ENCODE measurements around the gene PRDM5. TPM values are rescaled to one million over a fixed set of nuclear protein-coding genes. Genes with fewer than 3 reads are reported as not detected.

PRDM5 gene
- total RNA-seq, 1 donor from 2014 or later, result 14.8 TPM

- no peak for DNase-seq
- intact Hi-C loops (cut with DNase I), result no loop called here
- no peak overlapping the region for H3K27ac ChIP-seq
- H3K27me3 ChIP-seq (ENCODE audit: low read depth), result no peaks in the 10 kb centered on the region
- no peak for TF ChIP-seq CTCF (IDR thresholded peaks at IDR 0.05)
- no peak overlapping the region for H3K4me3 ChIP-seq
- no peaks in the 10 kb centered on the region for H3K36me3 ChIP-seq
- H3K4me1 ChIP-seq, result no peaks in the 10 kb centered on the region
- H3K9me3 ChIP-seq, result peaks cover 6% of the 10 kb centered on the region
- ATAC-seq, result no peak
These were observed 251.0 kb downstream of the PRDM5 start for GRCh38 chr4:120671538-120671937.

DNA sequence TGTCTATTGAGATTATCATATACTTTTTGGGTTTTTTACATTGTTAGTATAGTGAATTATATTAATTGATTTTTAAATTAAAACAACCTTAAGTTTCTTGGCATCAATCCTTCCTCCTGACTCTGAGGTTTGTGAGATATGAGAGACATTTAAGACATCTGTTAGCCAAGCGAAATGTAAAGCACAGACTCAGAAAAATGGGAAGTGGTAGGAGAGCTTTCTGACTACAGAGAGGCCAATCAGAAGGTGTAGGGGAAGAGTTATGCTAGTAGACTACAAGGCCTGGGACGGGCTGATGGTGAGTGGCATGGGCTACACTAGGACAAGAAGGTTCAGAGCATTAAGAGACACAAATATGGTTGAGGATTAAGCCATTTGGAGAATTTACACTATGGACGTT is 255.4 kb downstream of the PRDM5 start:
- Histone ChIP-seq H3K9me3 (no peaks in the 10 kb centered on the region), H3K4me3 (no peak overlapping the region), H3K36me3 (no peaks in the 10 kb centered on the region), H3K4me1 (no peaks in the 10 kb centered on the region), H3K27ac (no peak overlapping the region), H3K27me3 (ENCODE audit: low read depth) (no peaks in the 10 kb centered on the region)
- ATAC-seq (no peak), DNase-seq (no peak)
- intact Hi-C loops (cut with DNase I), result no loop called here
- TF ChIP-seq CTCF (IDR thresholded peaks at IDR 0.05), result no peak

- Histone ChIP-seq H3K27me3 (ENCODE audit: low read depth) (no peaks in the 10 kb centered on the region), H3K27ac (no peak overlapping the region), H3K9me3 (no peaks in the 10 kb centered on the region), H3K4me1 (no peaks in the 10 kb centered on the region), H3K4me3 (no peak overlapping the region), H3K36me3 (no peaks in the 10 kb centered on the region)
- no peak for TF ChIP-seq CTCF (IDR thresholded peaks at IDR 0.05)
- intact Hi-C loops (cut with DNase I), result no loop called here
- ATAC-seq, result no peak
- DNase-seq, result no peak
These were observed 257.7 kb downstream of the PRDM5 start for GRCh38 chr4:120664851-120665250.

- ATAC-seq, result no peak
- DNase-seq, result no peak
- Histone ChIP-seq H3K36me3 (no peaks in the 10 kb centered on the region), H3K27ac (no peak overlapping the region), H3K27me3 (ENCODE audit: low read depth) (no peaks in the 10 kb centered on the region), H3K9me3 (no peaks in the 10 kb centered on the region), H3K4me1 (no peaks in the 10 kb centered on the region), H3K4me3 (no peak overlapping the region)
- no peak for TF ChIP-seq CTCF (IDR thresholded peaks at IDR 0.05)
- intact Hi-C loops (cut with DNase I), result no loop called here
These were observed 262.8 kb downstream of the PRDM5 start for GRCh38 chr4:120659616-120660170.

DNA sequence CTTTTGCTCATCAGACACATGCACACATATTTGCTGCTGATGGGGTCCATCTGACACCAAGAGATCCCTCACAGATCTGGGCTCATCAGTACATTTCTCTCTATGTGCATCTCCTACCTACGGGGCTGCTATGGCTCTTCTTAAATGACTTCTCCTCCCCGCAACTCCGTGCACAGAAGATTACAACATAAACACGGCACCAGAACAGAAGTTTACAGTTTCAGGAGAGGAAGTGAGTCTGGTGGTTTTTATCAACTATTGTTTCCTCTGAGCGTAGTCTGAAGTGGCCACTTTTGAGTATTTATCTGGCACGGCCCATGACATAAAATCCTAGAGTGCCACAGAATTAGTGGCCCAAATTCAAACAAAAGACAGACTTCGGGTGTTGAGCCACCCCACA is 263.8 kb downstream of the PRDM5 start:
- intact Hi-C loops (cut with DNase I), result no loop called here
- H3K27ac ChIP-seq, result no peak overlapping the region
- H3K4me1 ChIP-seq, result no peaks in the 10 kb centered on the region
- ATAC-seq (no peak), DNase-seq (no peak)
- no peaks in the 10 kb centered on the region for H3K27me3 ChIP-seq (ENCODE audit: low read depth)
- H3K4me3 ChIP-seq, result no peak overlapping the region
- H3K9me3 ChIP-seq, result no peaks in the 10 kb centered on the region
- no peaks in the 10 kb centered on the region for H3K36me3 ChIP-seq
- TF ChIP-seq CTCF (IDR thresholded peaks at IDR 0.05), result no peak

All from lower lobe of right lung (tissue), 2 donors.